Stimulated activated CD4-positive, alpha-beta T cell treated with anti-CD3 and anti-CD28 coated beads, Interleukin-2, amount 100 ng/mL, for 24 hours (primary cell): ENCODE data around the gene CCDC182.

ENCODE experiments used
- DNase-seq, 2 donors: peaks; one replicate each; pipeline ENCODE4 v3.0.0-alpha.2; 2020

The CCDC182 gene

DNA sequence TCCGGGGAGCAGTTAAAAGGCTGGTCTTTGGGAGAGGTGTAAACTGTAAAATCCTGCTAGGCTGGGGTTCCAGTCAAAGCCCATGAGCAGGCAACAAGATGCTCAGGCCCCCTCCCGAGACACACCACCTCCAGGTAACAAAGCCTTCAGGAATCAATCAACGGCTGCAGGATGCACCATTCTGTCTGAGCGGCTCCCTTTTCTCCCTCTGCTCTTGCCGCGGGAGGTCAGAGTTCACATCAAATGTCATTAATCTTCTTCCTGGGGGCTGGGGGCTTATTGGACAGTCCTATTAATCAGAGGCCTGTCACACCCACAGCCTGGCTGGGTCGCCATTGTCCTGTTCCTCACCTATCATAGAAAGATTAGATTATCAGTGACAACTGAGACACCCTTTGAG, 11.9 kb upstream of the CCDC182 start:
- DNase-seq, result no peak

DNA sequence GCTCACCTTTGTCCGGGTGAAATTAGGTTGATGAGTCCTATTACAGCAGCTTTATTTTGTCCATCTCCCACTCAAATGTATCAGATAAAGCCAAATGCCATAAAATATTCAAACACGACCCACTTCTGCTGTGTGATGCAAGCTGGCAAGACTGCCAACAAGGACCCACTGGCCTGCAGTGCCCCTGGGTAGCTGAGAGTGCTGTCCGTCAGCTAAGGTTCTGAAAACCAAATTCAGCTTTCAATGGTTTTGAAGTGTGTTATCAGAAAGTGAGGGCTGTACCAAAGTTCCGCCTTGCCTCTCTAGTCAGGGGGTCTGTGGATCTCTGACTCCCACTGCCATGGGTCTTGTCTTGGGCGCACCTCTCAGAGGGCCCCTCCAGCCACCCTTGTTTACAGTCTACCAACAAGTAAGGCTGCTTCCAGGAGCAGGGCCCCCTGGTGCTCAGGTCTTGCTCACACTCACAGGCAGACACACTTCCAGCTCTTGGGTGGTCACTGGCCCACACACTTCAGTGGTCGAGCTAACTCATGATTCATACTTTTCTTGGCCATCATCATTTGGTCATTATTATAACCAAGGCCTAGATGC, 10.5 kb upstream of the CCDC182 start:
- DNase-seq, result no peak

DNA sequence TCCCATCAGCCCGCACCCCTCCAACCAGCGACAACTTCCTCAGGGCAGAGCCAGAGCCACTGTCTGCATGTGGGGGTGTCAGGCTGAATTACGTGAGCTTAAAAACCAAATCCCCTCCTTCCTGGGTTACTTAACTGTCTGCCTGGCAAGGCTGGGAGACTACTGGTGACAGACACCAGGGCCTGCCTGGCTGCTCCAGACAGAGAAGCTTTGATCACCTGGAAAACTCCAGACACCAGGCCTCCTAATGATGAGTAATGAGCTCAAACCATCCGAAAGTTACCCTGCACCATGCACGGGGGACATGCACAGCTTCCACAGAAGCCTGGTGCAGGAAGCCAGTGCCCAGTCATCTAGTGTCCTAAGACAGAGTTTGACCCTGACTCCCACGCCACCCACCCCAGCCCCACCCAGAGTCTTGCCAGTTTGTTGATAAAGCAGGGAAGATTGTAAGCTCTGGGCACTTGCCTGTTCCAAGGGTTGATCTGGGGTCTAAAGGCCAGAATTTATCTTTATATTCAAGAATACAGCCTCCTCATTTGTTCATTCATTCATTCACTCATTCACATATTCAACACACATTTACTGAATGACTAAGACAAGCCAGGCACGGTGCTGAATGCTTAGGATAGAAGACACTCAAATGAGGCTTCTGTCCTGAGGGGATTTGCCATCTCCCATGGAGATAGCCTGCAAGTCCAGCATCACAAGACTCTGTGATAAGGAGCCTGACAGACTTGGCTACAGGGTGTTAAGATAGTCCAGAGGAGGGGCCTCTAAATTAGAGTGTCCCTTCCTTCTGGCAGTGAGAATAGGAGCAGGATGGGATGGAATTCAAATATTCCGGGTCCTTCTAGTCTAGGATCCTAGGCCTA, 7.2 kb upstream of the CCDC182 start:
- no peak for DNase-seq

DNA sequence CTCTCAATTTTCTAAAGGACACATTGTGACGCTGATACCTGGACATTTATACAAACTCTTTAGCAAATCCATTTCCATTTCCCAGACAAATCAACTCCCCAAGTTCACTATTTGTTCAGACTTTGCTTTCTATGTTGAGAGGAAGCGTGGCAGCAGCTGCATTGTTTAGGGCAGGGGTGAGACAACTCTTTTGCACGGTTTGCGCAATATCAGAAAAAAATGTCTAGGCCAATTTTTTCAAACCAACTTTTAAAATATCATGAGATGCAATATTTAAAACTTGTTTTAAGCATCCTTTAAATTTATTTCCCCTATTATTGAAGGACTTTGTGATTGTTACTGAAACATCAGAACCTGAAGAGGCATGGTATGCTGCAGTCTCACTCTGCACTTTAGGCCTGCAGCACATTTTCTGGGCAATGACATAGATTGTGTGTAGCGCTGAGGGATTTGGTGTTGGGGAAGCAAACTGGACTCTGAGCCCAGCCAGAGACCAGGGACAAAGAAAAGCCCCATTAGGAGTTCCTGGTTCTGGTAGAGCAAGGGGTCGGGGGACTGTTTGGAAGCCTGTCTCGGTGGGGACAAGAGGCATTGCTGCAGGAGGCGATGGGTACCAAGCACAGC, 6.4 kb upstream of the CCDC182 start:
- DNase-seq, result no peak

GRCh38 chr17:57750895-57751294, 5.8 kb upstream of the CCDC182 start:
- no peak for DNase-seq

DNA sequence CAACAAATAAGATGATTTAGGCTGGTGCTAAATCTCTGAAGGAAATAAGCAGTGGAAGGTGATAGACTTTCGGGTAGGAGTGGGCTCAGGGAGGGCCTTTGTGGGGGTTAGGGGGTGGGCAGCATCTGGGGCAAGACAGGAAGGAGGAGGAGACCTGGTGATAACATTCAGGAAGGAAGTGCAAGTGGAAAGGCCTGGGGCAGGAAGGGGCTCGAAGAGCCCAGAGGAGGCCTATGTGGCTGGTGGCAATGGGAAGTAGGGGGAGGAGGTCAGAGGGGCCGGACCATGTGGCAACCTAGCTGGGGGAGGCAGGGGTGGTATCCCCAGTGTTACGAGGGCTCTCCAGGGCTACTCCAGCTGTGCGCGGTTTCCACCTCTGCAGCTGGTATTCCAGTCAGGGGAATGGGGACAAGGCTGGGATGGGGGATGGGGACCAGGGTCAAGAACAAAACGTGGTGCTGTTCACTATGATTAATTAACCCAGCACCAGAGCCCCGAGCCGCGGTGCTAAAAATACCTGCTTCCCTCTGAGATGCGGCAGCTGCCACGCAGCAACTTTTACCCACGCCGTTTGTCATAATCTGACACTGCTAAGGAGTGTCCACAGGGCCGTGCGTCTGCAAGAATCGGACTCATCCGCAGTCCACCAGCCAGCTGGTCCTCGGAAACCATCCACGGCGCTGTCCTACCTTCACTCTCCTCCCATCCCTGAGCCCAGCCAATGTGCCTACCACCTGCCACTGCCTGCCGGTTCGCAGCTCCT, 5.2 kb upstream of the CCDC182 start:
- no peak for DNase-seq

DNA sequence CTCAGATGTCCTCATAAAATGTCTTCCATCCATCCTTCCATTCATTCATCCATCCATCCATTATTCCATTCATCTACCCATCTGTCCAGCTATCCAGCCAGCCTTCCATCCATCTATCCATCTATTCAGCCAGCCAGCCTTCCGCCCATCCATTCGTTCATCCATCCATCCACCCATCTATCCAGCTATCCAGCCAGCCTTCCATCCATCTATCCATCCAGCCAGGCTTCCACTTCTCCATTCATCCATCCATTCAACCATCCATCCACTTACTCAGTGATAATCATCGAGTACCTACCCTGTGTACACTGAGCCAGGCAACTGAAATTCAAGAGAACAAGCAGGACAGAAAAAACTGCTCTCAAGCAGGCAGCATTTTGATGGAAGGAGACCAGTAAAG, 4.6 kb upstream of the CCDC182 start:
- no peak for DNase-seq

DNA sequence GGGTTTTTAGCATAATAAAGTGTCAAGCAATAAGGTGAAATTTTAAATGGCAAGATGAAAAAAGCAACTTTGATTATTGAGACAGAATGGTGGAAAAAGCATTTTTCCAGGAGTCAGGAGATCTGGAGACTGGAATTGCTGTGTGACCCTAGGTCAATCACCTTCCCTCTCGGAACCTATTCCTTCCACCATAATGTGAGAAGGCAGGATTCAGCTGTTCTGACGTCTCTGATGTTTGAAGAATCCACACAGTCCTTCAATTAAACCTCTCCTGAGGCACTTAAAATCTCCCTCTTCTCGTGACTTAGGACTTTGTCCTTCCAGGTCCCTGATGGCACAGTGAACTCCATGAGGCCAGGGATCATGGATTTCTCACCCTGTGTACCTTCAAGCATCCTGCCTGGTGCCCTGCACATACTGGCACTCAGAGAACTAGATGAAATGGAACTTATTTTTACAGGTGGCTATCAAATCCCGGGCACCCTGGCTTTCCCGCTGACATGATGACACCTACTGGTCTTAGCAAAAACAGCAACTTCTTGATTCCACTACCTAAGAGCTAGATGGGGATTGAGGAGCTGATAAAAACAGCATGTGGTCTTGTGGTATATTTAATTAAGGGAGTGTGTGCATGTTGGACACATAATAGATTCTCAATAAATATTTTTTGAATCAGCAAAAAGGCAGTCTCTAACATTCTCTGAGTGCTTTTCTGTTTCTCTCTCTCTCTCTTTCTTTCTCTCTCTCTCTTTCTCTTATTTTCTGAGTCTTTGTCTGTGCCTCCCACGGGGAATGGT, 2.3 kb upstream of the CCDC182 start:
- DNase-seq, result peak; percentile 32

DNA sequence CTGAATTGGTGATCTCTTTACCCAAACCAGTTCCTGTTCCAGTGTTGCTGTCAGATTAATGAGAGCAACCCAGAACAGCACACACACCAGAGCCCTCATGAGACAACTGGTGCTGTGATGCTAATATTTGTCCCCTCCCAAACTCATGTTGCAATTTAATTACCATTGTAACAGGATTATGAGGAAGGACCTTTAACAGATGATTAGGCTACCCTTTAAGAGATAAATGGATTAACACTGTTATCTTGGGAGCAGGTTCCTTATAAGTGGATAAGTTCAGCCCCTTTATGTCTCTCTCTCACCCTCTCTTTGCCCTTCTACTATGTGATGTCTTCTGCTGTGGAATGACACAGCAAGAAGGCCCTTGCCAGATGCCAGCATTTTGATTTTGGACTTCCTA, 1.1 kb upstream of the CCDC182 start:
- DNase-seq, result no peak

DNA sequence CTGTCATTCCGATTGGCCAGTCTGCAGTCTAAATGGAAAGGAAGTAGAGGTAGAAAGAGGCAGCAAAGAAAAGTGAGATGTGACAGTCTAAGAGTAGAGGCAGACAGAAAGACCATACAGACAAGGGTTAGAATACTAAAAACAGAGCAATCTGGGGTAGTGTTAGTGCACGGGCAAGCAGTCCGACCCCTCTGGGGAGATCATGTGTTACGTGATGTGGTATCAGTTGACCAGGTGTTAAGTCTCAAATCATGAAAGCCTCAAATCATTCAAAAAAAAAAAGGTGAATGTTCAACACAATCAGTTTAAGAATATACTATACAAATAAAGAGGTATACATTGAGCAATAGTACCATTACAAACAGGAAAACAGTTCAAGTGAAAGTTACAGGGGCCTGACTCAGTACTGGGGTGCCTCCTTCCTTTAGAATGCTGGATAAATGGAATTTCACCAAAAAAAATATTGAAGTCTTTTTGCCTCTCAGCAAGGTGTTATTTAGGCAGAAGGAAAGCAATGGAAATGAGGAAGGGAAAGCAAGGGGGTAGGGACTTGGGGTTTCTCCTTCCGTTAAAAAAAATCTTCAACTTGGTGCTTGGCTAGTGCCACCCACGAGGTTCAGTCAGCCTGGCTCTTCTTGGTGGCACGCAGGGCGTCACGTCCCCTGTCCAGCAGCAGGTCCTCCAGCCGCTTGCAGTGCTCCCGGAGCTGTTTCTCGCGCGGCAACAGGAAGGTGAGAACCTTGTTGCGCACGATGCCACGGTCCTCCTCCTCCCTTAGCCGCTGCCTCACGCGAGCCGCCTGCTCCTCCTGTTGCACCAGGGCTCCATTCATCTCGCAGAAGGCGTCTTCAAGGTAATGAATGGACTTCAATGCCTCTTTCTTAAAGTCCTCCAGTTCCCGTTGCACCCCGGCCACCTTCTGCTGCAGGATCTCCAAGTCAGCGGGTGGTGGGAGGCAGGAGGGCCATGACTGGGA, 616 bp downstream of the CCDC182 start:
- DNase-seq, result no peak

GRCh38 chr17:57740235-57740528, 4.9 kb downstream of the CCDC182 start:
- DNase-seq, result no peak

- no peak for DNase-seq
These were observed 5.5 kb downstream of the CCDC182 start for GRCh38 chr17:57739402-57740234.

GRCh38 chr17:57737450-57737849, 7.6 kb downstream of the CCDC182 start:
- DNase-seq, result no peak

GRCh38 chr17:57735707-57736106, 9.4 kb downstream of the CCDC182 start:
- DNase-seq, result no peak

DNA sequence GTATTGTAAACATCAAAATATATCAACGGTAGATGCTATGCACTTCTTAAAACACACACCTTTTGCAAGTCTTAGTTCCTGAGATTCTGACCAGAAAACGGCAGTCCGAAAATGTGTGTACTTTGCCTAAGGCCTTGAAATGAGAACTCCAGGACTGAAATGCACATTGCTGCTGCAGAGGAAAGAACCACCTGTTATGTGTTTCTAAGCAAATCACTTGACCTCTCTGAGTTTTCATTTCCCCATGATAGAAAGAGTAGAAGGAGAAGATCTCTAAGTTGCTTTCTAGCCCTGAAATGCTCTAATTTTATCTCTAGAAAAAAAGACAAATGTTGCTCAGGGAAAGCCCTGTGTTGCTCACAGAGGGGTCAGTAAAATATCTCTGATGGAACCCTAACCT, 9.9 kb downstream of the CCDC182 start:
- DNase-seq, result no peak

DNA sequence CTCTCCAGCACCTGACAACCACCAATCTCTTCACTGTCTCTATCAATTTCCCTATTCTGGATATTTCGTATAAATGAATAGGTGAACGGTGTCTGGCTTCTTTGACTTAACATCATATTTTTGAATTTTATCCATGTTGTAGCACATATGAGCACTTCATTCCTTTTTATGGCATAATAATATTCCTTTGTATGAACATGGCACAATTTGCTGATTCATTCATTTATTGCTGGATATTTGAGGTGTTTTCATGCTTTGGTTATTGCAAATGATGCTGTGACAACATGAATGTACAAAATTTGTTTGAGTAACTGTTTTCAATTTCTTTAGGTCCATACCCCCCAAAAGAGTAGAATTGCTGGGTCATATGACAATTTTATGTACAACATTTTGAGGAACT, 12.0 kb downstream of the CCDC182 start:
- no peak for DNase-seq

- no peak for DNase-seq
These were observed 13.0 kb downstream of the CCDC182 start for GRCh38 chr17:57732062-57732461.

- DNase-seq, result no peak
These were observed 14.9 kb downstream of the CCDC182 start for GRCh38 chr17:57730026-57730701.

DNA sequence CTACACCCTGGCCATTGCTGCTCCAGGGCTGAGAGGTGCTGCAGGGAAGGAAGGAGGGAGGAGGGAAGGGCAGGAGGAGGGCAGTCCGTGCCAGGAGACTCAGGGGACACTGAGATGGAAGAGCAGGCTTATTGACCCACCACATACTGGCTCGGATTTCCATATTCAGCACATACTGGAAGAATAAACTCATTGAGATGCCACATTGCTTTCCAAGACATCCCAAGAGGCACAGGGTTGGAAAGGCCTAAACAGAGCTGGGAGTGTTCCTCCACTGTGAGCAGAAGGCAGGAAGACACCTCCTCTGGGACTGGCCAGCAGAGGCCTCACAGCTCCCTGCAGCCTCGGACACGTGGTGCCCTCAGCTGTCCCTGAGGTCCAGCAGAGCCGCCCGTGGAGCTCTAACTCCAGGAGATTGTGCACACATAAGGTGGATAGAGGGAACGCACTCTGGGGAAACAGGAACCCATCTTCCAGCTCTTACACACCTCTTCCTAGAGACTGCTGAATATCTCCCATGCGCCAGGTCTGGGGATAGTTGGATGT, 17.4 kb downstream of the CCDC182 start:
- DNase-seq, result no peak

GRCh38 chr17:57726838-57727237, 18.3 kb downstream of the CCDC182 start:
- no peak for DNase-seq
